H9 (cell line): ENCODE measurements around the gene TRIM7. TPM values are rescaled to one million over a fixed set of nuclear protein-coding genes. Genes with fewer than 3 reads are reported as not detected.

ENCODE experiments used
- DNase-seq: peaks from one replicate; pipeline ENCODE4 v3.0.0-alpha.2; 2017
- H2AFZ ChIP-seq: one replicate; pipeline ENCODE4 v1.6.1; 2013; ENCODE audit warnings: mild to moderate bottlenecking, low read length, control low read depth, moderate library complexity
- H2AK5ac ChIP-seq: 2 replicates; pipeline ENCODE4 v1.6.1; 2013; ENCODE audit warnings: low read length, control low read depth, mixed read lengths; ENCODE audit not compliant: insufficient read length
- H2BK120ac ChIP-seq: one replicate; pipeline ENCODE4 v1.6.1; 2013; ENCODE audit warnings: low read depth, mild to moderate bottlenecking, low read length, control low read depth, inconsistent platforms; ENCODE audit not compliant: poor library complexity, severe bottlenecking
- H2BK12ac ChIP-seq: 2 replicates; pipeline ENCODE4 v1.6.1; 2013; ENCODE audit warnings: low read length, control low read depth, mixed read lengths, low read depth; ENCODE audit not compliant: insufficient read length
- H2BK15ac ChIP-seq: 2 replicates; pipeline ENCODE4 v1.6.1; 2013; ENCODE audit warnings: low read depth, low read length, control low read depth
- H2BK20ac ChIP-seq: one replicate; pipeline ENCODE4 v1.6.1; 2013; ENCODE audit warnings: low read depth, mild to moderate bottlenecking, low read length, control low read depth, inconsistent platforms; ENCODE audit not compliant: poor library complexity, severe bottlenecking
- H2BK5ac ChIP-seq: 2 replicates; pipeline ENCODE4 v1.6.1; 2013; ENCODE audit warnings: low read length, control low read depth, mixed read lengths; ENCODE audit not compliant: insufficient read length
- H3K14ac ChIP-seq: 2 replicates; pipeline ENCODE4 v1.6.1; 2013; ENCODE audit warnings: low read length, control low read depth; ENCODE audit not compliant: insufficient read depth
- H3K18ac ChIP-seq: 2 replicates; pipeline ENCODE4 v1.6.1; 2013; ENCODE audit warnings: low read depth, mild to moderate bottlenecking, mixed read lengths, low read length, control low read depth; ENCODE audit not compliant: insufficient read length
- H3K23ac ChIP-seq: 2 replicates; pipeline ENCODE4 v1.6.1; 2013; ENCODE audit warnings: low read length, control low read depth, mixed read lengths, low read depth; ENCODE audit not compliant: insufficient read length
- H3K23me2 ChIP-seq: 2 replicates; pipeline ENCODE4 v1.6.1; 2013; ENCODE audit warnings: low read depth, mild to moderate bottlenecking, mixed read lengths, low read length, control low read depth; ENCODE audit not compliant: insufficient read length, poor library complexity, severe bottlenecking
- H3K27ac ChIP-seq: 2 replicates; pipeline ENCODE4 v1.5.1; 2013; ENCODE audit warnings: low read length, control low read depth, mixed read lengths, low read depth; ENCODE audit not compliant: insufficient read length
- H3K27me3 ChIP-seq: 2 replicates; pipeline ENCODE4 v1.6.1; 2013; ENCODE audit warnings: low read length, control low read depth, inconsistent platforms; ENCODE audit not compliant: insufficient read depth
- H3K4ac ChIP-seq: 2 replicates; pipeline ENCODE4 v1.6.1; 2013; ENCODE audit warnings: low read depth, mild to moderate bottlenecking, control low read depth, inconsistent platforms, low read length, moderate library complexity
- H3K4me1 ChIP-seq: 2 replicates; pipeline ENCODE4 v1.6.1; 2013; ENCODE audit warnings: low read length, control low read depth, inconsistent platforms; ENCODE audit not compliant: insufficient read depth
- H3K4me2 ChIP-seq: 2 replicates; pipeline ENCODE4 v1.6.1; 2013; ENCODE audit warnings: low read length, control low read depth, mixed read lengths; ENCODE audit not compliant: insufficient read length, insufficient read depth
- H3K56ac ChIP-seq: 2 replicates; pipeline ENCODE4 v1.6.1; 2013; ENCODE audit warnings: low read depth, mild to moderate bottlenecking, mixed read lengths, low read length, control low read depth; ENCODE audit not compliant: insufficient read length
- H3K79me1 ChIP-seq: 2 replicates; pipeline ENCODE4 v1.6.1; 2013; ENCODE audit warnings: low read depth, mild to moderate bottlenecking, moderate library complexity, low read length, control low read depth, inconsistent platforms; ENCODE audit not compliant: insufficient read depth, poor library complexity, severe bottlenecking
- H3K79me2 ChIP-seq: 2 replicates; pipeline ENCODE4 v1.6.1; 2013; ENCODE audit warnings: low read length, control low read depth, inconsistent platforms; ENCODE audit not compliant: insufficient read depth
- H3K9ac ChIP-seq: 2 replicates; pipeline ENCODE4 v1.6.1; 2013; ENCODE audit warnings: low read length, control low read depth, mixed read lengths; ENCODE audit not compliant: insufficient read length; ENCODE audit errors: extremely low read depth
- H3K9me3 ChIP-seq: one replicate; pipeline ENCODE4 v1.6.1; 2013; ENCODE audit warnings: low read depth, low read length, inconsistent platforms; ENCODE audit not compliant: control insufficient read depth
- H3T11ph ChIP-seq: one replicate; pipeline ENCODE4 v1.6.1; 2013; ENCODE audit warnings: mild to moderate bottlenecking, low read length, control low read depth, inconsistent platforms
- H4K20me1 ChIP-seq: one replicate; pipeline ENCODE4 v1.6.1; 2013; ENCODE audit not compliant: control insufficient read depth, insufficient read length, insufficient read depth
- H4K5ac ChIP-seq: 2 replicates; pipeline ENCODE4 v1.6.1; 2013; ENCODE audit warnings: low read depth, mild to moderate bottlenecking, mixed read lengths, low read length, control low read depth; ENCODE audit not compliant: insufficient read length
- H4K8ac ChIP-seq: replicated peaks from 2 replicates; pipeline ENCODE4 v1.6.1; 2013; ENCODE audit warnings: low read length, control low read depth, mixed read lengths, low read depth; ENCODE audit not compliant: insufficient read length
- H4K91ac ChIP-seq: 2 replicates; pipeline ENCODE4 v1.6.1; 2013; ENCODE audit warnings: low read depth, mild to moderate bottlenecking, moderate library complexity, mixed read lengths, low read length, control low read depth; ENCODE audit not compliant: insufficient read length
- H3K27ac Mint-ChIP-seq, 3 experiments: 2 replicates in 2 of 3; 3 replicates in 1 of 3; pipeline ENCODE4 v1.8.0; 2020 to 2021; ENCODE audit warnings: mixed read lengths in 3 of 3, mild to moderate bottlenecking in 1 of 3, moderate library complexity in 1 of 3
- H3K27me3 Mint-ChIP-seq: 2 replicates; pipeline ENCODE4 v1.8.0; 2021; ENCODE audit warnings: low read depth, mild to moderate bottlenecking, moderate library complexity, mixed read lengths
- H3K36me3 Mint-ChIP-seq, 3 experiments: 2 replicates in 2 of 3; 3 replicates in 1 of 3; pipeline ENCODE4 v1.8.0; 2020 to 2021; ENCODE audit warnings: low read depth in 3 of 3, mixed read lengths in 3 of 3; ENCODE audit not compliant: insufficient read depth in 1 of 3
- H3K4me1 Mint-ChIP-seq, 2 experiments: 2 replicates each; pipeline ENCODE4 v1.8.0; 2020; ENCODE audit warnings: mixed read lengths in 2 of 2
- H3K4me3 Mint-ChIP-seq, 2 experiments: 2 replicates in 1 of 2; 3 replicates in 1 of 2; pipeline ENCODE4 v1.8.0; 2020 to 2021; ENCODE audit warnings: mild to moderate bottlenecking in 2 of 2, mixed read lengths in 2 of 2, moderate library complexity in 1 of 2
- H3K9me3 Mint-ChIP-seq, 2 experiments: 2 replicates in 1 of 2; 3 replicates in 1 of 2; pipeline ENCODE4 v1.8.0; 2020; ENCODE audit warnings: mild to moderate bottlenecking in 2 of 2, mixed read lengths in 2 of 2, moderate library complexity in 1 of 2
- WGBS: extraction: QIAGEN DNeasy Blood & Tissue Kit; methylation state at CpG from one replicate; pipeline ENCODE4 v1.1.7; 2013; ENCODE audit warnings: missing lambda C conversion rate, low lambda C conversion rate, mixed read lengths; ENCODE audit not compliant: insufficient read length; ENCODE audit errors: extremely low coverage; 5-methylcytosine and 5-hydroxymethylcytosine counted together
- total RNA-seq: library from RNA; stranded (reverse); gene quantifications from 2 replicates; pipeline ENCODE4 v1.2.1, GENCODE V29; 2021
- TF ChIP-seq, protein P1 (sequence below): fragments of 200-600 bp; sonication (generic); conservative IDR thresholded peaks from 3 replicates; pipeline ENCODE4 v1.8.0; 2021; ENCODE audit warnings: antibody characterized with exemption, mild to moderate bottlenecking

Gene TRIM7
- total RNA-seq, 1 experiment from 2014 or later, result not detected

DNA sequence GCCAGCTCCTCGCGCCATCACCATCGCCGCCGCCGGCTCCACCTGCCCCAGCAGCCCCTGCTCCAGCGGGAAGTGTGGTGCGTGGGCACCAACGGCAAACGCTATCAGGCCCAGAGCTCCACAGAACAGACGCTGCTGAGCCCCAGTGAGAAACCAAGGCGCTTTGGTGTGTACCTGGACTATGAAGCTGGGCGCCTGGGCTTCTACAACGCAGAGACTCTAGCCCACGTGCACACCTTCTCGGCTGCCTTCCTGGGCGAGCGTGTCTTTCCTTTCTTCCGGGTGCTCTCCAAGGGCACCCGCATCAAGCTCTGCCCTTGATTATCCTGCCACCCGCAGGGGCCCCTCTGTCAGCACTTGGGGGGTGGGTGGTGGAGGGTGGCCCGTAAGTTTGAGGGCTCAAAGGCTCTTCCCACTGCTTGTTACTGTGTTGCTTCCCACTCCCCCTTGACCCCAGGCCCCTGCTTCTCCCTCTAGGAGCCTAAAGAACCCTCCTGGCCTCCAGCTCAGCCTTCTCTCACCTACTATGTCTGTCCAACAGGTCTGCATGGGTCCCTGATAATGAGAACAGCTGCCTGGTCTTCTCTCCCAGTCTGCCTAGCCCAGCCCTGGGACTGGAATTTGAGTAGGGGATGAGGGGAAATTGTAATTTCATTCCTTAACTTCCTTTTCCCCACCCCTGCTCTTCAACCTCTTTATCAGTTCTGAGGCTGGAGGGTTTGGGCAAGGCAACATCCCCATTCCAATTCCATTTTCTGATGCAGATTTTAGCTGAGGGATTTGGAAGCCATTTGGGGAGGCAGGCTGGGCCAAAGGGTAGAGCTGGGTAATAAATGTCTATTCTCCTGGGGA lies 29.7 kb upstream of the TRIM7 start:
- peaks cover 48 to 89% (median 66%) of the 10 kb centered on the region in 3 experiments for H3K36me3 Mint-ChIP-seq
- H4K5ac ChIP-seq, result no peak overlapping the region
- no peaks in the 10 kb centered on the region for H3K4me1 ChIP-seq
- H3K9me3 Mint-ChIP-seq, result no peaks in the 10 kb centered on the region
- H2BK5ac ChIP-seq, result no peak overlapping the region
- H3K27ac Mint-ChIP-seq, result peak overlapping the region; percentile 30 to 93 (median 66); a peak in 5 of 7 replicates
- H4K91ac ChIP-seq, result no peak overlapping the region
- no peaks in the 10 kb centered on the region for H3K9me3 ChIP-seq
- H3K4ac ChIP-seq, result no peak overlapping the region
- H2BK15ac ChIP-seq, result no peak overlapping the region
- no peaks in the 10 kb centered on the region for H3K23me2 ChIP-seq
- H3K18ac ChIP-seq, result no peak overlapping the region
- H2AFZ ChIP-seq, result no peak overlapping the region
- no peak overlapping the region for H3K14ac ChIP-seq
- no peak overlapping the region for H3K9ac ChIP-seq
- H3K27me3 ChIP-seq, result no peaks in the 10 kb centered on the region
- H3K27ac ChIP-seq, result peak overlapping the region; percentile 18
- no peaks in the 10 kb centered on the region for H3K79me2 ChIP-seq
- H3K23ac ChIP-seq, result no peak overlapping the region
- no peak overlapping the region for H3T11ph ChIP-seq
- no peak overlapping the region for H2BK120ac ChIP-seq
- no peak overlapping the region for H2BK12ac ChIP-seq
- no peak overlapping the region for H2BK20ac ChIP-seq
- no peak overlapping the region for H4K8ac ChIP-seq
- peak overlapping the region in 1 of 2 experiments; percentile 19; a peak in 1 of 5 replicates for H3K4me3 Mint-ChIP-seq
- no peaks in the 10 kb centered on the region; the same call in 1 of the 2 replicates for H3K27me3 Mint-ChIP-seq
- TF ChIP-seq, protein P1, sequence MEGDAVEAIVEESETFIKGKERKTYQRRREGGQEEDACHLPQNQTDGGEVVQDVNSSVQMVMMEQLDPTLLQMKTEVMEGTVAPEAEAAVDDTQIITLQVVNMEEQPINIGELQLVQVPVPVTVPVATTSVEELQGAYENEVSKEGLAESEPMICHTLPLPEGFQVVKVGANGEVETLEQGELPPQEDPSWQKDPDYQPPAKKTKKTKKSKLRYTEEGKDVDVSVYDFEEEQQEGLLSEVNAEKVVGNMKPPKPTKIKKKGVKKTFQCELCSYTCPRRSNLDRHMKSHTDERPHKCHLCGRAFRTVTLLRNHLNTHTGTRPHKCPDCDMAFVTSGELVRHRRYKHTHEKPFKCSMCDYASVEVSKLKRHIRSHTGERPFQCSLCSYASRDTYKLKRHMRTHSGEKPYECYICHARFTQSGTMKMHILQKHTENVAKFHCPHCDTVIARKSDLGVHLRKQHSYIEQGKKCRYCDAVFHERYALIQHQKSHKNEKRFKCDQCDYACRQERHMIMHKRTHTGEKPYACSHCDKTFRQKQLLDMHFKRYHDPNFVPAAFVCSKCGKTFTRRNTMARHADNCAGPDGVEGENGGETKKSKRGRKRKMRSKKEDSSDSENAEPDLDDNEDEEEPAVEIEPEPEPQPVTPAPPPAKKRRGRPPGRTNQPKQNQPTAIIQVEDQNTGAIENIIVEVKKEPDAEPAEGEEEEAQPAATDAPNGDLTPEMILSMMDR, result no peak
- no peak overlapping the region for H2AK5ac ChIP-seq
- H3K79me1 ChIP-seq, result no peaks in the 10 kb centered on the region
- H3K4me1 Mint-ChIP-seq, result peaks cover 3 to 18% of the 10 kb centered on the region in 2 experiments; a peak in 1 of 4 replicates
- WGBS, result no CpG with 5 or more reads among the region's 22 CpGs
- no peaks in the 10 kb centered on the region for H4K20me1 ChIP-seq
- H3K56ac ChIP-seq, result no peak overlapping the region
- H3K4me2 ChIP-seq, result no peak overlapping the region
- DNase-seq, result peak; percentile 43
